ENCODE measurements around the gene TNFRSF12A. TPM values are rescaled to one million over a fixed set of nuclear protein-coding genes. Genes with fewer than 3 reads are reported as not detected.

TNFRSF12A gene
- total RNA-seq, 1 donor from 2014 or later = 74.9 TPM

GRCh38 chr16:3010510-3010909 lies 9.7 kb upstream of the TNFRSF12A start:
- intact Hi-C loops (cut with DNase I) = no loop called here
- Histone ChIP-seq H3K27me3 (peaks cover 29% of the 10 kb centered on the region), H3K4me1 (peaks cover 22% of the 10 kb centered on the region), H3K27ac (peak overlapping the region; percentile 78), H3K9me3 (no peaks in the 10 kb centered on the region), H3K4me3 (no peak overlapping the region), H3K36me3 (no peaks in the 10 kb centered on the region)
- TF ChIP-seq CTCF (IDR thresholded peaks at IDR 0.05) = no peak
- ATAC-seq (no peak), DNase-seq (no peak)

- intact Hi-C loops (cut with DNase I) = no loop called here
- peaks cover 22% of the 10 kb centered on the region for H3K27me3 ChIP-seq
- peaks cover 19% of the 10 kb centered on the region for H3K4me1 ChIP-seq
These were observed 7.9 kb upstream of the TNFRSF12A start for GRCh38 chr16:3012246-3012645.

GRCh38 chr16:3012828-3013420 lies 7.2 kb upstream of the TNFRSF12A start, which contains the start of gene CLDN9:
CLDN9 (plus strand) TSS chr16:3012923; CDS start chr16:3013363, 440 bp downstream.
- Histone ChIP-seq H3K27ac (no peak within 1 kb of the TSS), H3K4me1 (peaks cover 14% of the 10 kb centered on the region), H3K36me3 (no peaks in the 10 kb centered on the region), H3K4me3 (no peak within 1 kb of the TSS), H3K27me3 (peaks cover 27% of the 10 kb centered on the region), H3K9me3 (no peaks in the 10 kb centered on the region)
- no peak for TF ChIP-seq CTCF (IDR thresholded peaks at IDR 0.05)
- intact Hi-C loops (cut with DNase I) = no loop called here
- DNase-seq (peak; percentile 83), ATAC-seq (peak; percentile 69)

More at GRCh38 chr16:3012246-3012645, 7.9 kb upstream of the TNFRSF12A start:
- no peak overlapping the region for H3K27ac ChIP-seq
- H3K4me3 ChIP-seq = no peak overlapping the region
- DNase-seq (no peak), ATAC-seq (no peak)
- H3K9me3 ChIP-seq = no peaks in the 10 kb centered on the region
- H3K36me3 ChIP-seq = no peaks in the 10 kb centered on the region
- TF ChIP-seq CTCF (IDR thresholded peaks at IDR 0.05) = no peak

GRCh38 chr16:3013491-3013951 lies 6.6 kb upstream of the TNFRSF12A start:
- peaks cover 33% of the 10 kb centered on the region for H3K27me3 ChIP-seq
- peaks cover 14% of the 10 kb centered on the region for H3K4me1 ChIP-seq
- no peak overlapping the region for H3K27ac ChIP-seq
- no peak overlapping the region for H3K4me3 ChIP-seq
- ATAC-seq = no peak
- TF ChIP-seq CTCF (IDR thresholded peaks at IDR 0.05) = no peak
- intact Hi-C loops (cut with DNase I) = no loop called here
- H3K36me3 ChIP-seq = no peaks in the 10 kb centered on the region
- no peak for DNase-seq
- H3K9me3 ChIP-seq = no peaks in the 10 kb centered on the region

- H3K27me3 ChIP-seq = peaks cover 32% of the 10 kb centered on the region
- no peak overlapping the region for H3K4me3 ChIP-seq
- intact Hi-C loops (cut with DNase I) = no loop called here
These were observed 6.0 kb upstream of the TNFRSF12A start for GRCh38 chr16:3013998-3014690.

More at GRCh38 chr16:3013998-3014690, 6.0 kb upstream of the TNFRSF12A start:
- no peaks in the 10 kb centered on the region for H3K36me3 ChIP-seq
- peaks cover 14% of the 10 kb centered on the region for H3K4me1 ChIP-seq
- H3K27ac ChIP-seq = no peak overlapping the region
- DNase-seq (no peak), ATAC-seq (no peak)
- H3K9me3 ChIP-seq = no peaks in the 10 kb centered on the region
- no peak for TF ChIP-seq CTCF (IDR thresholded peaks at IDR 0.05)
